HEK293T (cell line): Measurements from ENCODE around the gene GALNT2.

ENCODE experiments used
- BHLHE40 ChIP-seq: fragments of 450-650 bp; IDR thresholded peaks from 2 replicates; pipeline ENCODE4 v1.6.1; 2016; ENCODE audit warnings: mild to moderate bottlenecking, moderate library complexity, borderline replicate concordance
- CTBP1 ChIP-seq: fragments of 450-650 bp; IDR thresholded peaks from 2 replicates; pipeline ENCODE4 v1.6.1; 2016; ENCODE audit warnings: borderline replicate concordance
- FOXA1 ChIP-seq: fragments of 450-650 bp; IDR thresholded peaks from 2 replicates; pipeline ENCODE4 v1.6.1; 2016; ENCODE audit warnings: mild to moderate bottlenecking
- FOXM1 ChIP-seq: fragments of 450-650 bp; IDR thresholded peaks from 2 replicates; pipeline ENCODE4 v1.6.1; 2017; ENCODE audit warnings: mild to moderate bottlenecking, borderline replicate concordance
- HDGF ChIP-seq: fragments of 450-650 bp; IDR thresholded peaks from 2 replicates; pipeline ENCODE4 v1.6.1; 2017; ENCODE audit warnings: antibody characterized with exemption, borderline replicate concordance
- L3MBTL2 ChIP-seq: fragments of 450-650 bp; conservative IDR thresholded peaks from 2 replicates; pipeline ENCODE4 v1.6.1; 2016; ENCODE audit warnings: mild to moderate bottlenecking
- LEF1 ChIP-seq: fragments of 450-650 bp; IDR thresholded peaks from 2 replicates; pipeline ENCODE4 v1.6.1; 2017; ENCODE audit warnings: mild to moderate bottlenecking, borderline replicate concordance
- NFRKB ChIP-seq: fragments of 450-650 bp; IDR thresholded peaks from 2 replicates; pipeline ENCODE4 v1.6.1; 2016; ENCODE audit warnings: mild to moderate bottlenecking, moderate library complexity
- SP1 ChIP-seq: fragments of 450-650 bp; IDR thresholded peaks from 2 replicates; pipeline ENCODE4 v1.6.1; 2017
- SUZ12 ChIP-seq: fragments of 450-650 bp; IDR thresholded peaks from 2 replicates; pipeline ENCODE4 v1.6.1; 2016; ENCODE audit warnings: mild to moderate bottlenecking
- ZNF384 ChIP-seq: fragments of 450-650 bp; IDR thresholded peaks from 2 replicates; pipeline ENCODE4 v1.6.1; 2016

DNA sequence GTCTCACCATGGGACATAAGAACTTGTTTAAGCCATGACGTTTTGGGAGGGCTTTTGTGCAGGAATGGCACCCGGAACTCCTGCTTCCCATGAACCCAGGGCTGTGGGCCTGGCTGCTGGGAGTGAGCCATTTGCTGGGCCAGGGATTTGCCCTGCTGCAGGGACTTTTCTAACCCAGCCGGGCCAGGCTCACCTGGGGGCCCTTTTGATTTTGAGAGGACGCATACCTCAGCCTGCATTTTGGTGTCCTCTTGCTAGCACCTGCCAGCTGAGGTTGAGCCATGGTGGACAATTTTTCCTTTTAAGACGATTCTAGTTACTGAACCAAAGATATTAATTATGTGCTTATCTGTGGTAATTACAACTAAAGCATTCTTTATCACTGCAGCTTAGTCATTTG is 28.9 kb downstream of the GALNT2 start:
- TF ChIP-seq HDGF, result no peak
- no peak for TF ChIP-seq LEF1
- TF ChIP-seq NFRKB, result no peak
- TF ChIP-seq CTBP1, result no peak
- no peak for TF ChIP-seq SP1
- TF ChIP-seq BHLHE40, result no peak
- TF ChIP-seq SUZ12, result no peak
- no peak for TF ChIP-seq FOXM1
- TF ChIP-seq ZNF384, result no peak
- TF ChIP-seq FOXA1, result no peak
- no peak for TF ChIP-seq L3MBTL2
